SU-DHL-6 (cell line): Measurements from ENCODE around the gene GLI2.

Experiments used
- H2AFZ ChIP-seq: fragments of 200-600 bp; sonication (generic); 2 replicates; pipeline ENCODE4 v1.6.1; 2014; ENCODE audit warnings: low read depth, mild to moderate bottlenecking, moderate library complexity, mixed read lengths, antibody characterized with exemption, low read length; ENCODE audit not compliant: severe bottlenecking
- H3F3A ChIP-seq: fragments of 200-600 bp; shearing (Covaris generic); 2 replicates; pipeline ENCODE4 v1.6.0; 2016; ENCODE audit warnings: antibody characterized with exemption, mild to moderate bottlenecking; ENCODE audit not compliant: insufficient read depth
- H3K27ac ChIP-seq: fragments of 200-600 bp; sonication (generic); 2 replicates; pipeline ENCODE4 v1.5.1; 2016; ENCODE audit warnings: low read depth, mild to moderate bottlenecking, low read length, moderate library complexity, mixed read lengths
- H3K27me3 ChIP-seq: fragments of 200-600 bp; sonication (generic), shearing (Covaris generic); 2 replicates; pipeline ENCODE4 v1.6.0; 2014; ENCODE audit warnings: mild to moderate bottlenecking, low read length
- H3K36me3 ChIP-seq: fragments of 200-600 bp; sonication (generic); 2 replicates; pipeline ENCODE4 v1.6.1; 2014; ENCODE audit warnings: mild to moderate bottlenecking, low read length, mixed read lengths
- H3K4me2 ChIP-seq: fragments of 300-600, 200-600 bp; shearing (Covaris generic), sonication (generic); 2 replicates; pipeline ENCODE4 v1.6.0; 2014; ENCODE audit warnings: low read length, low read depth, mild to moderate bottlenecking; ENCODE audit not compliant: poor library complexity, severe bottlenecking
- H3K4me3 ChIP-seq: fragments of 200-600 bp; sonication (generic); 2 replicates; pipeline ENCODE4 v1.5.1; 2014; ENCODE audit warnings: antibody characterized with exemption, low read length, mild to moderate bottlenecking, mixed read lengths; ENCODE audit not compliant: insufficient read depth, poor library complexity, severe bottlenecking
- H3K79me2 ChIP-seq: fragments of 200-600 bp; sonication (generic); 2 replicates; pipeline ENCODE4 v1.6.1; 2014; ENCODE audit warnings: mild to moderate bottlenecking, low read length, moderate library complexity; ENCODE audit not compliant: insufficient read depth
- H3K9ac ChIP-seq: fragments of 200-600 bp; sonication (generic); 2 replicates; pipeline ENCODE4 v1.7.0; 2014; ENCODE audit warnings: mild to moderate bottlenecking, low read length
- H3K9me2 ChIP-seq: fragments of 200-600 bp; sonication (generic); replicated peaks from 2 replicates; pipeline ENCODE4 v1.6.1; 2014; ENCODE audit warnings: low read length; ENCODE audit not compliant: insufficient read depth
- H3K9me3 ChIP-seq: fragments of 200-600 bp; sonication (generic); 2 replicates; pipeline ENCODE4 v1.6.1; 2014; ENCODE audit warnings: low read length, mixed read lengths; ENCODE audit not compliant: insufficient read depth
- H4K20me1 ChIP-seq: fragments of 200-600 bp; sonication (generic); 2 replicates; pipeline ENCODE4 v1.6.1; 2014; ENCODE audit warnings: low read depth, mild to moderate bottlenecking, antibody characterized with exemption, low read length, moderate library complexity, mixed read lengths
- EZH2phosphoT487 ChIP-seq: fragments of 200-600 bp; sonication (generic), shearing (Covaris generic); conservative IDR thresholded peaks from 2 replicates; pipeline ENCODE4 v1.6.1; 2018; ENCODE audit warnings: mild to moderate bottlenecking, antibody characterized with exemption, low read length, moderate library complexity, mixed read lengths
- TF ChIP-seq, protein P1 (sequence below): fragments of 200-600 bp; sonication (generic); IDR thresholded peaks from one replicate; pipeline ENCODE4 v1.5.1; 2017; ENCODE audit warnings: antibody characterized with exemption, mild to moderate bottlenecking, low read length, moderate library complexity; ENCODE audit not compliant: insufficient read depth, poor library complexity, severe bottlenecking

GLI2 gene

GRCh38 chr2:120745420-120746111 is 9.9 kb downstream of the GLI2 start:
- Histone ChIP-seq H3K79me2 (no peaks in the 10 kb centered on the region), H3F3A (no peaks in the 10 kb centered on the region), H3K9me3 (no peaks in the 10 kb centered on the region), H3K27ac (no peak overlapping the region), H3K4me2 (no peak overlapping the region), H3K36me3 (no peaks in the 10 kb centered on the region), H3K9ac (no peak overlapping the region), H3K4me3 (no peak overlapping the region), H4K20me1 (no peaks in the 10 kb centered on the region), H3K27me3 (no peaks in the 10 kb centered on the region), H2AFZ (no peak overlapping the region), H3K9me2 (no peaks in the 10 kb centered on the region)
- no peak for TF ChIP-seq EZH2phosphoT487
- TF ChIP-seq, protein P1, sequence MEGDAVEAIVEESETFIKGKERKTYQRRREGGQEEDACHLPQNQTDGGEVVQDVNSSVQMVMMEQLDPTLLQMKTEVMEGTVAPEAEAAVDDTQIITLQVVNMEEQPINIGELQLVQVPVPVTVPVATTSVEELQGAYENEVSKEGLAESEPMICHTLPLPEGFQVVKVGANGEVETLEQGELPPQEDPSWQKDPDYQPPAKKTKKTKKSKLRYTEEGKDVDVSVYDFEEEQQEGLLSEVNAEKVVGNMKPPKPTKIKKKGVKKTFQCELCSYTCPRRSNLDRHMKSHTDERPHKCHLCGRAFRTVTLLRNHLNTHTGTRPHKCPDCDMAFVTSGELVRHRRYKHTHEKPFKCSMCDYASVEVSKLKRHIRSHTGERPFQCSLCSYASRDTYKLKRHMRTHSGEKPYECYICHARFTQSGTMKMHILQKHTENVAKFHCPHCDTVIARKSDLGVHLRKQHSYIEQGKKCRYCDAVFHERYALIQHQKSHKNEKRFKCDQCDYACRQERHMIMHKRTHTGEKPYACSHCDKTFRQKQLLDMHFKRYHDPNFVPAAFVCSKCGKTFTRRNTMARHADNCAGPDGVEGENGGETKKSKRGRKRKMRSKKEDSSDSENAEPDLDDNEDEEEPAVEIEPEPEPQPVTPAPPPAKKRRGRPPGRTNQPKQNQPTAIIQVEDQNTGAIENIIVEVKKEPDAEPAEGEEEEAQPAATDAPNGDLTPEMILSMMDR: no peak

DNA sequence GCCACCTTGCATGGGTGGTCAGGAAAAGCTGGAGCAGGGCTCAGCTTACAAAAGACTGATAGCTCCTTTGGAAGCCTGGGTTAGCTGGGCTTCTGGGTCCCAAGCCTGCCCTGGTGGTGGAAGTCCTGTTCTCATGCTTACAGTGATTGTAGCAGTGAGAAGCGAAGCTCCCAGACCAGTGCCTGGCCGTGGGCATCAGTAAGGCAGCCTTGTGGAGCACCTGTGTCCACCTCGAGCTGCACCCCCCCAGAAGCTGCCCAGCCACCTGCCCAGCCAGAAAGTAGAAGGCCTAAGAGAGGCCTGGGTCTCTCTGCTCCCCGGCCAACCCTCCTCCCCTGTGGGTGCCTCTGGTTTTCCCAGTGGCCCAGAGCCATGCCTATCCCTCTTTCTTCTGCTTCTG is 10.5 kb downstream of the GLI2 start:
- no peak overlapping the region for H3K27ac ChIP-seq
- H3K36me3 ChIP-seq: no peaks in the 10 kb centered on the region
- no peaks in the 10 kb centered on the region for H3K79me2 ChIP-seq
- no peaks in the 10 kb centered on the region for H3K27me3 ChIP-seq
- no peak overlapping the region for H2AFZ ChIP-seq
- H3K9me3 ChIP-seq: no peaks in the 10 kb centered on the region
- no peak overlapping the region for H3K9ac ChIP-seq
- H3K4me2 ChIP-seq: no peak overlapping the region
- TF ChIP-seq EZH2phosphoT487: no peak
- TF ChIP-seq, protein P1: no peak
- H3F3A ChIP-seq: no peaks in the 10 kb centered on the region
- no peaks in the 10 kb centered on the region for H4K20me1 ChIP-seq
- no peaks in the 10 kb centered on the region for H3K9me2 ChIP-seq
- H3K4me3 ChIP-seq: no peak overlapping the region

DNA sequence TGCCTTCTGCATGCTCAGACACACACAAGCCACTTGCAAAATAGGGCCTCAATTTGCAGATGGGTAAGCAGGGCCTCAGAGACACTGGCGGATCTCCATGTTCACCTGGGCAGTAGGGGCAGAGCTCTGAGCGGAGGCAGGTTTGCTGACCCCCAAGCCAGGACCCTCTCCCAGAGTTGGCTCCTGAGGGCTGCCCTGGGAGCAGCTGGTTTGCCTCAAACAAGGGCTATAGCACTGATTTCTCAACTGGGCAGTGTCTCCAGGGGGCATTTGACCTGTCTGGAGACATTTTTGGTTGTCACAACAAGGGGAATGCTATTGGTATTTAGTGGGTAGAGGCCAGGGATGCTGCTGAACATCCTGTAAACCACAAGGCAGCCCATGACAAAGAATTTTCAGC is 11.6 kb downstream of the GLI2 start:
- H2AFZ ChIP-seq: no peak overlapping the region
- TF ChIP-seq, protein P1: no peak
- no peak for TF ChIP-seq EZH2phosphoT487
- H3K9me2 ChIP-seq: no peaks in the 10 kb centered on the region
- H4K20me1 ChIP-seq: no peaks in the 10 kb centered on the region
- H3K27ac ChIP-seq: no peak overlapping the region
- H3K9ac ChIP-seq: no peak overlapping the region
- no peaks in the 10 kb centered on the region for H3F3A ChIP-seq
- H3K36me3 ChIP-seq: no peaks in the 10 kb centered on the region
- H3K9me3 ChIP-seq: no peaks in the 10 kb centered on the region
- H3K27me3 ChIP-seq: no peaks in the 10 kb centered on the region
- no peak overlapping the region for H3K4me3 ChIP-seq
- no peaks in the 10 kb centered on the region for H3K79me2 ChIP-seq
- no peak overlapping the region for H3K4me2 ChIP-seq
